NCI-H748 (cell line): ENCODE data around the gene CHRNE.
A peak's percentile ranks its signal among the peaks of the same experiment; 100 is the strongest.
"Not testable (repeated sequence)": the region's sequence is repeated elsewhere in the genome, so short reads cannot be mapped to it uniquely, and the experiment has no call there.

Experiments
- DNase-seq: peaks from one replicate; lab custom pipeline; 2025; ENCODE audit not compliant: unreplicated experiment; lab: John Stamatoyannopoulos, UW

Gene CHRNE

GRCh38 chr17:4908301-4908700 lies 5.4 kb upstream of the CHRNE start:
- DNase-seq = no peak

- not testable (repeated sequence) for DNase-seq
Measured at GRCh38 chr17:4906642-4907041, 3.7 kb upstream of the CHRNE start.

GRCh38 chr17:4902540-4902939 lies 358 bp downstream of the CHRNE start:
- no peak for DNase-seq

GRCh38 chr17:4901648-4902344 lies 1.1 kb downstream of the CHRNE start:
- DNase-seq = no peak

- no peak for DNase-seq
Measured at GRCh38 chr17:4901108-4901647, 1.7 kb downstream of the CHRNE start.

DNA sequence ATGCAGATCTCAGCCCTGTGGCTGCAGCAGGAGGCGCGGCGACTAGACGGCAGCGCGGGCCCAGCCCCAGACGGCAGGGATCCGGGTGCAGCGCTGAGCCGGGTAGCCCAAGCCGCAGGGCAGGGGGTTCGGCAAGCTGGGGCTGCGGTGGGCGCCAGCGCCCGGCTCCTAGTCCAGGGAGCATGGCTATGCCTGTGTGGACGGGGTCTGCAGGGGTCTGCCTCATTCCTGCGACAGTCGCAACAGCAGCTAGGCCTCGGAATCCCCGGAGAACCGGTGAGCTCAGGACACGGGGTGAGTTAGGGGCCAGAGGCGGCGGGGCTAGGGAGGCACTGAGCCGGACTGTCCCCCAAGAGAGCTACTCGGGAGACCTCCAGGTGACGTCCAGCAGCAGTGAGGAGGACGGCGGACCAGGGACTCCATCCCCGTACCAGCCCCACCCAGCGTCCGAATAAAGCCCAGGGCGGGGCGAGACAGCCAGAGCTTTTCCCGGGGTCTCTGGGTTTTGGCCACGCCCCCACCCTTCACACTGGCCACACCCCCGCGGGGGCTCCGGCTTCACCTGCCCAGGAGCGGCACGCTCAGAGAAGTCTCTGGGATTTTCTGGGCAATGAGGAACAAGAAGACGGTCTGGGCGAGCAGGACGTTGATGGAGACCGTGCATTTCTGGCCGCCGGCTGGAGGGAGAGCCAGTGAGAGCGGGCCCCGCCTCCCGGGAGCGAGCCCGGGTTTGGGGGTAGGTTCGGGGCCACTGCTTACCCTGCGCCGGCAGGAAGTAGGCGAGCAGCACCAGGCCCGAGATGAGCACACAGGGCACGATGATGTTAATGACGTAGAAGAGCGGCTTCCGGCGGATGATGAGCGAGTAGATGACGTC lies 2.4 kb downstream of the CHRNE start:
- no peak for DNase-seq

DNA sequence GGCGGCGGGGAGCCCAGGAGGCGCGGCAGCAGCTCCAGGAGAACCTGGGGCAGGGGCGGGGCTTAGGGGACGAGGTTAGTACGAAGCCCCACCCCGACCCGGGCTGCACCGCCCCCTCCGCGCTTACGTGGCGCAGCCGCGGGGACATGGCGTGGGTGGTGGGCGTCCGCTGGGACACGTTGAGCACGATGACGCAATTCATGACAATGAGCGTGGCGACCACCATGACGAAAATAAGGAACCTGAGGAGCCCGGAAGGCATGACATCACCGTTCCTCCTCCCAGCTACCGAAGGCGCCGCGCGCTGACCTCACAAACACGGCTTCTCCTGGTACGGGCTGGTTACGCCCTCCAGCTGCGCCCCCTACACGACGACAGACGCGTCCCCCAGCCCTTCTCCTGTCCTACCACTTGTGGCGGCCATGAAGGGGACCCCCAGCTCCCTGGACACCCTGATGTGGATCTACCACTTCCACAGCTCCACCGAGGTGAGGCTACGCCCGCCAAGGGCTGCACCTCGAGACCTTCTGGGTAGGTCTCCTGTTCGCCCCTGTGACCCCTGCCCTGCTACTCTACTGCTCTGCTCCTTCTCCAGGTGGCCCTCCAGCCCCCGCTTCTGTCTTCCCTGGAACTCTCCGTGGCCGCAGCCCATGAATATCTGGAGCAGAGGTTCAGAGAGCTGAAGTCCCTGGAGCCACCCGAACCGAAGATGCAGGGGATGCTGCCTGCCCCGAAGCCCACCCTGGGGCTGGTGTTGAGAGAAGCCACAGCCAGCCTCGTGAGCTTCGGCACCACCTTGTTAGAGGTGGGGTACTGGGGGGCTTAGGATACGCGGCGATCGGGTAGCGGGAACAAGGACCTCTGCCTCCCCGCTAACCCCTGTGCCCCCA lies 3.3 kb downstream of the CHRNE start, which contains the start of gene C17orf107:
TSS of gene C17orf107 (plus strand) at position 196 of the 890 bp plus-strand sequence. CDS start at position 423, 227 bp downstream.
- DNase-seq = peak; percentile 81

- no peak for DNase-seq
Measured at GRCh38 chr17:4898927-4899326, 4.0 kb downstream of the CHRNE start.

GRCh38 chr17:4898351-4898750 lies 4.5 kb downstream of the CHRNE start:
- no peak for DNase-seq

DNA sequence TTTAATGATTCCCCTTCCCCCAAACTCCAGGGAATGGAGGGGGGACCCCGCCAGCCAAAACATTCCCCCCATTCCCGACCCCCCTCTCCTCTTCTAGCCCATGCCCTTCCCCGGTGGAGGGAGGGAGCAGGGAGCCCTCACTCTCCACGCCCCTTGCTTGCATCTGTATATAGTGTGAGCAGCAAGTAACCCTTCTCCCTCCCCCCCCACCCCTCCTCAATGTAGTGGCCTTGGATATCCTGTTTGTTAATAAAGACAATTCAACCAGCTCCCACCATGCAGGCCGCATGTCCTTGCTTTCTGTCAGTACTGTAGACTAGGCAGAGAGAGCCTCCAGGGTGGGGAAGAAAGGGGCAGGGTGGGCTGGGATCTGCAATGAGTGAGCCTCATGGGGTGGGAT lies 5.1 kb downstream of the CHRNE start:
- no peak for DNase-seq

GRCh38 chr17:4897198-4897687 lies 5.7 kb downstream of the CHRNE start:
- DNase-seq = no peak

DNA sequence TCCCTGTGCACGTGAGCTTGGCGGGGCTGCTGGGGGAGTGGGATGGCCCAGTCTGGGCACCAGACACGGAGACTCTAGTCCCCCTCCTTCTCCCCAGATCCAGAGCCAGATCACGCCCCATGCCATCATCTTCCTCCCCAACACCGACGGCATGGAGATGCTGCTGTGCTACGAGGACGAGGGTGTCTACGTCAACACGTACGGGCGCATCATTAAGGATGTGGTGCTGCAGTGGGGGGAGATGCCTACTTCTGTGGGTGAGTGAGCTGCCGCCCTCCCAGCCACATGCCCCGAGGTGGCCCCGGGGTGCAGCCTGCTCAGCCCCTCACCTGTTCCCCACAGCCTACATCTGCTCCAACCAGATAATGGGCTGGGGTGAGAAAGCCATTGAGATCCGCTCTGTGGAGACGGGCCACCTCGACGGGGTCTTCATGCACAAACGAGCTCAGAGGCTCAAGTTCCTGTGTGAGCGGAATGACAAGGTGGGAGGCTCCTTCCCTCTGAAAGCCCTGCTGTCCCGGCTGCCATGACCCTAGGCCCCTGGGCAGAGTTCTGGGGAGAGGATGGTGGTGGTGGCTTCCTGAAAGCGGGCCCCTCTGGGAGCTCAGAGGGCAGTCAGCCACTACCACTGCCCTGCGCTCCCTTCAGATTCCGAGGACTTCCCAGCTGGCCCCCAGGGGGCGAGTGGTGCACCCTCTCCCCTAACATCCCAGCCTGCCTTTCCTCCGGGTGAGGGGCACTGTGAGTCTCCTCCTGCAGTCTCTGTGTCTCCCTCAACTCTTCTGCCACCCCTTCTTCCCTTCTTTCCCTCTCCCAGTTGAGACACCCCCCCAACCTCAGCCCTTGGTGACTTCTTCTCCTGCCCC lies 6.3 kb downstream of the CHRNE start:
- no peak for DNase-seq

DNA sequence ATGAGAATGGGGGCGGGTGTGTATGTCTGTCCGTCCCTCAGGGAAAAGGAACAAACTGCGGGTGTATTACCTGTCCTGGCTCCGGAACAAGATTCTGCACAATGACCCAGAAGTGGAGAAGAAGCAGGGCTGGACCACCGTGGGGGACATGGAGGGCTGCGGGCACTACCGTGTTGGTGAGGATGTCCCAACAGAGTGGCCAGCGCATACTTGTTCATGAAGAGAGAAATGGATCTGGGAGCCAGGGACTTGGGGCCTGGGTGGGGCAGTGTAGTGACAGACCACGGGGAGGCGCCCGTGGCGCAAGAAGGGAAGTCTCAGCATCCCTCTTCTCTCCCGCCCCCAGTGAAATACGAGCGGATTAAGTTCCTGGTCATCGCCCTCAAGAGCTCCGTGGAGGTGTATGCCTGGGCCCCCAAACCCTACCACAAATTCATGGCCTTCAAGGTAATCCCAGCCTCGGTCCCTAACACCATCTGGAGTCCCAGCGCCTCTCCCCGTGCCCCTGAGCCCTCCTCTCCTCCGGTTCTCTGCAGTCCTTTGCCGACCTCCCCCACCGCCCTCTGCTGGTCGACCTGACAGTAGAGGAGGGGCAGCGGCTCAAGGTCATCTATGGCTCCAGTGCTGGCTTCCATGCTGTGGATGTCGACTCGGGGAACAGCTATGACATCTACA lies 7.1 kb downstream of the CHRNE start:
- DNase-seq = no peak

- no peak for DNase-seq
Measured at GRCh38 chr17:4895121-4895520, 7.8 kb downstream of the CHRNE start.

DNA sequence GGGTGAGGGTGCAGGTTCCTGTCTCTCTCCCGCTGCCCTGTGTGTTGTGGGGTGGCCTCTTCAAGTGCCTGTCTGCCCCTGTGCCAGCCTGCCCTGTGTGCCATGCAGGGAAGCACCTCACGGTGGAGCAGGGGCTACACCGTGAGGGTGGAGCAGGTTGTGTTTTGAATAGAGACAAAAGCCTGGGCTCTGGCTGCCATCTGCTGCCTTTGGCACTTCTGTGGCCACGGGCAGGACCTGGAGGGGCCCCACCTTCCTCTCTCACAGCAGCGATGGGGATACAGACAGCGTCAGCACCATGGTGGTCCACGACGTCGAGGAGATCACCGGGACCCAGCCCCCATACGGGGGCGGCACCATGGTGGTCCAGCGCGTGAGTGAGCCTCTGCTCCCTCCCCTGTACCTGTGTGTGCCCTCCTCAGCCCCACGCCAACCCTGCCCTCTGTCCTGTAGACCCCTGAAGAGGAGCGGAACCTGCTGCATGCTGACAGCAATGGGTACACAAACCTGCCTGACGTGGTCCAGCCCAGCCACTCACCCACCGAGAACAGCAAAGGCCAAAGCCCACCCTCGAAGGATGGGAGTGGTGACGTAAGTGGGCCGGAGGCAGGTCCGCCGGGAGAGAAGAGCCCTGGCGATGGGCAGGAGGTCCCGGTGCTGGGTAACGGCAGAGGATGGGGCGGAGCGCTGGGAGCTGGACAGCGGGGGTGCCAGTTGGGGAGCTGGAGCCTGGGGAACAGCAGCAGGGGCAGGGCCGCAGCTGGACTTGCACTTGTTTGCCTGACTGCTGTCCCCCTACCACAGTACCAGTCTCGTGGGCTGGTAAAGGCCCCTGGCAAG lies 9.0 kb downstream of the CHRNE start:
- no peak for DNase-seq

DNA sequence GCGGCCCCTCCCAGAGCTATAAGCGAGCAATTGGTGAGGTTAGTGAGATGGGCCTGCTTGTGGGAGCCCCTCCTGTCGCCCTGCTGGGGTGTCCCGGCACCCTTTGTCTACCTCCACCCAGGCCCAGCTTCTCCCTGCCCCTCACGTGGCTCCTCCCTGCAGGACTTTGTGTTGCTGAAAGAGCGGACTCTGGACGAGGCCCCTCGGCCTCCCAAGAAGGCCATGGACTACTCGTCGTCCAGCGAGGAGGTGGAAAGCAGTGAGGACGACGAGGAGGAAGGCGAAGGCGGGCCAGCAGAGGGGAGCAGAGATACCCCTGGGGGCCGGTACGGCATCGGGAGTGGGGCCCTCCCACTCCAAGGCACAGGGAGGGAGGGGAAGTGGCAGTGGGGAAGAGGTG lies 9.6 kb downstream of the CHRNE start:
- no peak for DNase-seq

GRCh38 chr17:4892499-4893221 lies 10.2 kb downstream of the CHRNE start:
- no peak for DNase-seq
